Hematopoietic multipotent progenitor cell treated with erythropoietin and hydrocortisone succinate and interleukin-3 and kit ligand, for 4 days (in vitro differentiated cells): ENCODE results near the gene CNTNAP2.

Source experiments
- DNase-seq: peaks from one replicate; pipeline ENCODE4 v3.0.0-alpha.2; 2015

CNTNAP2 gene

GRCh38 chr7:146781352-146782116 lies 664.9 kb downstream of the CNTNAP2 start:
- peak; percentile 77 for DNase-seq

- DNase-seq = peak; percentile 9
Measured at GRCh38 chr7:146787266-146787665, 670.7 kb downstream of the CNTNAP2 start.

GRCh38 chr7:146788008-146788407 lies 671.4 kb downstream of the CNTNAP2 start:
- no peak for DNase-seq

GRCh38 chr7:146791344-146792285 lies 675.0 kb downstream of the CNTNAP2 start:
- DNase-seq = no peak

- DNase-seq = no peak
Measured at GRCh38 chr7:146804620-146805019, 688.0 kb downstream of the CNTNAP2 start.

- no peak for DNase-seq
Measured at GRCh38 chr7:146805082-146805481, 688.5 kb downstream of the CNTNAP2 start.

- no peak for DNase-seq
Measured at GRCh38 chr7:146826329-146826728, 709.7 kb downstream of the CNTNAP2 start.

GRCh38 chr7:146830686-146831085 lies 714.1 kb downstream of the CNTNAP2 start:
- DNase-seq = no peak

GRCh38 chr7:146831875-146832274 lies 715.3 kb downstream of the CNTNAP2 start:
- no peak for DNase-seq

- DNase-seq = no peak
Measured at GRCh38 chr7:146844405-146844804, 727.8 kb downstream of the CNTNAP2 start.

GRCh38 chr7:146858690-146859089 lies 742.1 kb downstream of the CNTNAP2 start:
- no peak for DNase-seq

GRCh38 chr7:146861701-146862100 lies 745.1 kb downstream of the CNTNAP2 start:
- DNase-seq = no peak

GRCh38 chr7:146862415-146862814 lies 745.8 kb downstream of the CNTNAP2 start:
- no peak for DNase-seq

- DNase-seq = no peak
Measured at GRCh38 chr7:146864644-146865043, 748.0 kb downstream of the CNTNAP2 start.

- no peak for DNase-seq
Measured at GRCh38 chr7:146865696-146866095, 749.1 kb downstream of the CNTNAP2 start.

- DNase-seq = no peak
Measured at GRCh38 chr7:146874722-146875121, 758.1 kb downstream of the CNTNAP2 start.

- no peak for DNase-seq
Measured at GRCh38 chr7:146875237-146875785, 758.7 kb downstream of the CNTNAP2 start.

- DNase-seq = no peak
Measured at GRCh38 chr7:146875981-146876380, 759.4 kb downstream of the CNTNAP2 start.

GRCh38 chr7:146876411-146876810 lies 759.8 kb downstream of the CNTNAP2 start:
- DNase-seq = no peak

GRCh38 chr7:146878901-146879300 lies 762.3 kb downstream of the CNTNAP2 start:
- DNase-seq = no peak

GRCh38 chr7:146885231-146885630 lies 768.6 kb downstream of the CNTNAP2 start:
- no peak for DNase-seq

- no peak for DNase-seq
Measured at GRCh38 chr7:146889806-146890555, 773.4 kb downstream of the CNTNAP2 start.

GRCh38 chr7:146892151-146892550 lies 775.5 kb downstream of the CNTNAP2 start:
- no peak for DNase-seq
